HG03342 (cell line): ENCODE measurements around the gene REPIN1.

Experiments
- ATAC-seq: cut with Tn5 transposase; IDR thresholded peaks from one replicate; pipeline ENCODE4 v1.9.1; 2021; ENCODE audit warnings: mild to moderate bottlenecking, moderate library complexity; ENCODE audit not compliant: unreplicated experiment

Gene REPIN1

GRCh38 chr7:150404805-150405583 is 36.4 kb downstream of the REPIN1 start:
- peak; percentile 48 for ATAC-seq

- no peak for ATAC-seq
Measured at GRCh38 chr7:150405584-150406311, 37.1 kb downstream of the REPIN1 start.

- no peak for ATAC-seq
Measured at GRCh38 chr7:150406312-150406566, 37.6 kb downstream of the REPIN1 start.

GRCh38 chr7:150406567-150407421 is 38.2 kb downstream of the REPIN1 start:
- ATAC-seq: peak; percentile 61

- ATAC-seq: no peak
Measured at GRCh38 chr7:150407588-150408392, 39.2 kb downstream of the REPIN1 start.

- ATAC-seq: peak; percentile 34
Measured at GRCh38 chr7:150408393-150409299, 40.0 kb downstream of the REPIN1 start.

GRCh38 chr7:150409300-150410030 is 40.8 kb downstream of the REPIN1 start:
- ATAC-seq: no peak

- no peak for ATAC-seq
Measured at GRCh38 chr7:150410131-150410530, 41.5 kb downstream of the REPIN1 start.

- no peak for ATAC-seq
Measured at GRCh38 chr7:150410680-150411346, 42.2 kb downstream of the REPIN1 start.

GRCh38 chr7:150411606-150412005 is 43.0 kb downstream of the REPIN1 start:
- ATAC-seq: no peak

- no peak for ATAC-seq
Measured at GRCh38 chr7:150412016-150412415, 43.4 kb downstream of the REPIN1 start.

- ATAC-seq: no peak
Measured at GRCh38 chr7:150412518-150413488, 44.2 kb downstream of the REPIN1 start.

GRCh38 chr7:150413640-150414081 is 45.0 kb downstream of the REPIN1 start:
- ATAC-seq: no peak

GRCh38 chr7:150415161-150416153 is 46.8 kb downstream of the REPIN1 start:
- ATAC-seq: no peak

GRCh38 chr7:150417239-150417638 is 48.6 kb downstream of the REPIN1 start:
- no peak for ATAC-seq

GRCh38 chr7:150417863-150418262 is 49.2 kb downstream of the REPIN1 start:
- no peak for ATAC-seq
